ENCODE measurements around the gene PSMD6. TPM values are rescaled to one million over a fixed set of nuclear protein-coding genes. Genes with fewer than 3 reads are reported as not detected.

PSMD6 gene
- total RNA-seq, 1 donor from 2014 or later, result 87.0 TPM

DNA sequence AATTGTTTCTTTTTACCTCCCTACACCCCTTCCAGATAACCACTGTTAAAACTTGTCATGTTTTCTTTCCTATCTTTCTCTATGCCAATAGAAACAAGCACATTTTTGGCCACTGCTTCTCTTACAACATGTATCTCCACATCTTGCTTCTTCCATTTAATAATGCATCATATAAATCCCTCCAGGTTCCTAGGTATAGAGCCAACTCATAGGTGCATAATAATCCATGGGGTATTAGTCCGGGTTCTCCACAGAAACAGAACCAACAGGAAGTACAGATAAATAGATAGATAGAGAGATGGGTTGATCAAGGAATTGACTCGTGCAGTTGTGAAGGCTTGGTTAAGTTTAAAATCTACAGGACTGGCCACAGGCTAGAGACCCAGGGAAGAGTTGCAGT lies 41.5 kb upstream of the PSMD6 start:
- peaks cover 3% of the 10 kb centered on the region for H3K27me3 Mint-ChIP-seq (ENCODE audit: unreplicated experiment)
- H3K4me3 Mint-ChIP-seq (ENCODE audit: unreplicated experiment), result no peak overlapping the region
- H3K27ac Mint-ChIP-seq (ENCODE audit: unreplicated experiment), result no peak overlapping the region
- H3K9me3 Mint-ChIP-seq (ENCODE audit: unreplicated experiment), result no peaks in the 10 kb centered on the region
- peaks cover 22% of the 10 kb centered on the region for H3K4me1 Mint-ChIP-seq (ENCODE audit: unreplicated experiment)
- H3K36me3 Mint-ChIP-seq (ENCODE audit: low read depth, unreplicated experiment), result no peaks in the 10 kb centered on the region
- TF ChIP-seq, protein P1, sequence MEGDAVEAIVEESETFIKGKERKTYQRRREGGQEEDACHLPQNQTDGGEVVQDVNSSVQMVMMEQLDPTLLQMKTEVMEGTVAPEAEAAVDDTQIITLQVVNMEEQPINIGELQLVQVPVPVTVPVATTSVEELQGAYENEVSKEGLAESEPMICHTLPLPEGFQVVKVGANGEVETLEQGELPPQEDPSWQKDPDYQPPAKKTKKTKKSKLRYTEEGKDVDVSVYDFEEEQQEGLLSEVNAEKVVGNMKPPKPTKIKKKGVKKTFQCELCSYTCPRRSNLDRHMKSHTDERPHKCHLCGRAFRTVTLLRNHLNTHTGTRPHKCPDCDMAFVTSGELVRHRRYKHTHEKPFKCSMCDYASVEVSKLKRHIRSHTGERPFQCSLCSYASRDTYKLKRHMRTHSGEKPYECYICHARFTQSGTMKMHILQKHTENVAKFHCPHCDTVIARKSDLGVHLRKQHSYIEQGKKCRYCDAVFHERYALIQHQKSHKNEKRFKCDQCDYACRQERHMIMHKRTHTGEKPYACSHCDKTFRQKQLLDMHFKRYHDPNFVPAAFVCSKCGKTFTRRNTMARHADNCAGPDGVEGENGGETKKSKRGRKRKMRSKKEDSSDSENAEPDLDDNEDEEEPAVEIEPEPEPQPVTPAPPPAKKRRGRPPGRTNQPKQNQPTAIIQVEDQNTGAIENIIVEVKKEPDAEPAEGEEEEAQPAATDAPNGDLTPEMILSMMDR (IDR thresholded peaks at IDR 0.05; ENCODE audit: unreplicated experiment), result no peak
- DNase-seq (ENCODE audit: low spot score), result no peak

DNA sequence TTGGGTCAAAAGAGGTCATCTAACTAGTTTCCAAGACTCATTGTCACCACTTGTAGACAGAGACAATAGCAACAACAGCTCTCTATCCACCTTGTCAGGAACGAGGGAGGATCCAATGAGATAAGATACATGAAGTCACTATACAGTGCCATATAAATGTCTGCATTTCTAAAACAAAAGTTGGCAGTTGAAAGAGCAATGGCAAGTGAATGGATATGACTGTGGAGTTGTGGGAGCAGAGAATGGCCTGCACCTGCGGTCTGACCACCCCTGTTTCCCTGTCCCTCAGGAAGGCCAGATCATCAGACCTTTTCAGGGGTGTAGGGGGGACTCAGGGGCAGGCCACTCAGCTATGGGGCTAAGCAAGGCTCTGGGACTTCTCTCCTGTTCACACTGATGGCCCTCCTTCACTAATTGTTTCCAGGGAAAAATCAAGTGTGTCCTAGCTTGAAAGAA lies 40.7 kb upstream of the PSMD6 start:
- peaks cover 22% of the 10 kb centered on the region for H3K4me1 Mint-ChIP-seq (ENCODE audit: unreplicated experiment)
- no peak overlapping the region for H3K27ac Mint-ChIP-seq (ENCODE audit: unreplicated experiment)
- H3K9me3 Mint-ChIP-seq (ENCODE audit: unreplicated experiment), result no peaks in the 10 kb centered on the region
- H3K27me3 Mint-ChIP-seq (ENCODE audit: unreplicated experiment), result peaks cover 3% of the 10 kb centered on the region
- H3K4me3 Mint-ChIP-seq (ENCODE audit: unreplicated experiment), result no peak overlapping the region
- no peak for DNase-seq (ENCODE audit: low spot score)
- H3K36me3 Mint-ChIP-seq (ENCODE audit: low read depth, unreplicated experiment), result no peaks in the 10 kb centered on the region
- TF ChIP-seq, protein P1 (IDR thresholded peaks at IDR 0.05; ENCODE audit: unreplicated experiment), result no peak

DNA sequence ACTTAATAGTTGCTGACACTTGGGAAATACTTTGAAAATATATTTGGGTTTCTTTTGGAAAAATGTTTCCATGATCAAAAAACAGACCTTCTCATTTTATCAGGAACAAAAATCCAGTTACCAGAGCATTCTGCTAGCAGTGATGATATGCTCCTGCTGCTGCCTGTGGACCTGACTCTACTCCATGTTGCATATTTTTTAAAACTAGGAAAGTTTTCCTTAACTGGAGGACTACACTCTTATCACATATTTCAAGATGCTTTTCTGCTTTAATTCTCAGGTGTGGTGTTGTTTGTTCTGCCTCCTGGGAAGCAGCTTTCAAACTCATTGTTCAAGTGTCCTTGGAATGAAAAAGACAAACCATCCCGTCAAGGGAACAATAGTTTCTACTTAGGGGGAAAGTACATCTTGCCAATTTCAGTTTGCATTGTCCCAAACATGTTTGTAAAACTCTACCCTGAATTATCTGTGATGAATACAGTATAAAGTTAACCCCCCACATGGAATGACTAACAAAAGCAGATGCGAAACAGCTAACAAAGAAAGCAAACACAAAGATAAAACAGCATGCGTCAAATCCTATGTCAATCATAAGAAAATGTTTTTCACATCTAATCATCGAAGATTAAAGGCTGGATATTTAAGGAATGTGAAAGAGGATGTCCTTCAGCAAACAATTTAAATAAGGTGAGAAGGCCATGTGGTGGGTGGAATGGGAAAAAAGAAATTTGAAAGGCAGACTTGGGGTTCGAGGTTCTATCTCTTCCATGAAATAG lies 40.1 kb upstream of the PSMD6 start:
- Mint-ChIP-seq H3K4me1 (ENCODE audit: unreplicated experiment) (peaks cover 22% of the 10 kb centered on the region), H3K36me3 (ENCODE audit: low read depth, unreplicated experiment) (no peaks in the 10 kb centered on the region), H3K27ac (ENCODE audit: unreplicated experiment) (no peak overlapping the region), H3K9me3 (ENCODE audit: unreplicated experiment) (no peaks in the 10 kb centered on the region), H3K4me3 (ENCODE audit: unreplicated experiment) (no peak overlapping the region), H3K27me3 (ENCODE audit: unreplicated experiment) (peaks cover 3% of the 10 kb centered on the region)
- no peak for DNase-seq (ENCODE audit: low spot score)
- TF ChIP-seq, protein P1 (IDR thresholded peaks at IDR 0.05; ENCODE audit: unreplicated experiment), result no peak

DNA sequence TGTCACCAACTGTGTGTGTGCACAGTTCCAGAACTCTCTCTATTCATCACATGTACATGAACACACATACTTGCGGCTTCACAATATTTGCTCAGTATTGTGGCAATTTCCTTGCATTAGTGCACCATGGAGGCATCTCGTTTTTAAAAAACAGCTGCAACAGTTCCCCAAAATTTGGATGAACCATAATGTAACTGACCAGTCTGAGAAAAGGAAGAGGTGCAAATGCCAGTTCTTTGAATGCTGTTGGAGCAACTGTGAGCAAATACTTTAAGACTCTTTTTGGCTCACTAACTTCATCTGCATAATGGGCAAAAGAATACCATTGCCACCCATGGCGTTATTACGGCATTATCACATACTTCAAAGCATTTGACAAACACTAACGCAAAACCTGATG lies 38.3 kb upstream of the PSMD6 start:
- H3K27ac Mint-ChIP-seq (ENCODE audit: unreplicated experiment), result no peak overlapping the region
- no peaks in the 10 kb centered on the region for H3K27me3 Mint-ChIP-seq (ENCODE audit: unreplicated experiment)
- no peaks in the 10 kb centered on the region for H3K9me3 Mint-ChIP-seq (ENCODE audit: unreplicated experiment)
- peaks cover 22% of the 10 kb centered on the region for H3K4me1 Mint-ChIP-seq (ENCODE audit: unreplicated experiment)
- TF ChIP-seq, protein P1 (IDR thresholded peaks at IDR 0.05; ENCODE audit: unreplicated experiment), result no peak
- no peaks in the 10 kb centered on the region for H3K36me3 Mint-ChIP-seq (ENCODE audit: low read depth, unreplicated experiment)
- H3K4me3 Mint-ChIP-seq (ENCODE audit: unreplicated experiment), result no peak overlapping the region
- DNase-seq (ENCODE audit: low spot score), result no peak

DNA sequence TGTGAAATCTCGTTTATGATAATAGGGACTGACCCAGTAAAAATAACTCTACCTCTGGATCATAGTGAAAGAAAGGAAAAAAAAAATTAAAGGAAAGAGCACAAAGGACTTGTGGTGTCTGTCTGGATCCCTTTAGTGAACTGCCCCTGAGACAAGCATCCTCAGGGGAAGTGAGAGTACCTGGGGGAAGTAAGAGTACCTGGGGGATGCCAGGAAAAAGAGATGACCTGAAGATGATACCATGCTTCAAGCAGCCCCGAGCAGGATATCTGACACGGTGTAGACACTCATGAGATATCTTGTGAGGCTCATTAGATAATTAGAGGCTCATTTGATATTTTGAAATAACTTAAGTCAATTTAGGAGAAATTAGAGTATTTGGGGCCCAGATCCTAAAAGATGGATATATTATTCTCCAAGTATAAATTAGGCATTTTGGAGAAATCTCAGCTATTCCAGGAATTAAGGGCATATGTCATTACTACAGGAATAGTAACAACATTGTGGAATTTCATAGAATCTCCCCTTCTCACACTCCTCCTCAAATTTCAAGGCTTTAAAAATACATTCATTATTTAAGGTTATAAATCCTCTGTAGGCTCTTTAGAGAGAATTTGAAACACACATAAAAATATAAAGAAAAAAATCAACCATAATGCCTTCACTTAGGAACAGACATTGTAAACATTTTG lies 36.3 kb upstream of the PSMD6 start:
- TF ChIP-seq, protein P1 (IDR thresholded peaks at IDR 0.05; ENCODE audit: unreplicated experiment), result no peak
- no peak for DNase-seq (ENCODE audit: low spot score)
- Mint-ChIP-seq H3K4me1 (ENCODE audit: unreplicated experiment) (peaks cover 34% of the 10 kb centered on the region), H3K27ac (ENCODE audit: unreplicated experiment) (no peak overlapping the region), H3K36me3 (ENCODE audit: low read depth, unreplicated experiment) (no peaks in the 10 kb centered on the region), H3K4me3 (ENCODE audit: unreplicated experiment) (no peak overlapping the region), H3K27me3 (ENCODE audit: unreplicated experiment) (no peaks in the 10 kb centered on the region), H3K9me3 (ENCODE audit: unreplicated experiment) (no peaks in the 10 kb centered on the region)

All from endothelial cell (in vitro differentiated cells).